CD14-positive monocyte (primary cell): ENCODE measurements around the gene IDI1. TPM values are rescaled to one million over a fixed set of nuclear protein-coding genes. Genes with fewer than 3 reads are reported as not detected.

ENCODE experiments used
- DNase-seq, 3 donors: peaks; one replicate each; pipeline ENCODE4 v3.0.0-alpha.2; 2011 to 2022
- H2AFZ ChIP-seq: 2 replicates; pipeline ENCODE4 v1.6.0; 2012; ENCODE audit warnings: mild to moderate bottlenecking, low read depth, low read length, inconsistent platforms; ENCODE audit not compliant: insufficient read depth, poor library complexity, severe bottlenecking
- H3K27ac ChIP-seq, 2 donors: 1 replicate in 1 of 2; 2 replicates in 1 of 2; pipeline ENCODE4 v1.5.1; 2012 to 2013; ENCODE audit warnings: low read length in 2 of 2, control low read depth in 1 of 2, inconsistent platforms in 1 of 2, low read depth in 1 of 2, mild to moderate bottlenecking in 1 of 2
- H3K27me3 ChIP-seq, 2 donors: one replicate each; pipeline versions ENCODE4 v1.6.0 to v1.6.1; 2011 to 2013; ENCODE audit warnings: low read length in 2 of 2; ENCODE audit not compliant: control insufficient read depth in 2 of 2, insufficient read depth in 2 of 2
- H3K36me3 ChIP-seq, 2 donors: replicated peaks in 1 of 2; 1 replicate in 1 of 2; 2 replicates in 1 of 2; pipeline versions ENCODE4 v1.5.1 to v1.6.1; 2012 to 2013; ENCODE audit warnings: low read length in 2 of 2, control low read depth in 1 of 2, inconsistent platforms in 1 of 2, mild to moderate bottlenecking in 1 of 2; ENCODE audit not compliant: insufficient read depth in 2 of 2, control insufficient read depth in 1 of 2
- H3K4me1 ChIP-seq, 2 donors: 1 replicate in 1 of 2; 2 replicates in 1 of 2; pipeline versions ENCODE4 v1.5.1 to v1.6.1; 2012 to 2013; ENCODE audit warnings: low read length in 2 of 2, control low read depth in 1 of 2, inconsistent platforms in 1 of 2, mild to moderate bottlenecking in 1 of 2, moderate library complexity in 1 of 2; ENCODE audit not compliant: insufficient read depth in 2 of 2, control insufficient read depth in 1 of 2
- H3K4me2 ChIP-seq: replicated peaks from 2 replicates; pipeline ENCODE3; 2012; ENCODE audit warnings: low read length, moderate library complexity, mild to moderate bottlenecking; ENCODE audit not compliant: poor library complexity, severe bottlenecking; ENCODE audit errors: extremely low read depth
- H3K4me3 ChIP-seq, 3 experiments: fragments of 200-600 bp in 1 of 3; sonication (generic) in 1 of 3; replicated peaks in 1 of 3; 1 replicate in 2 of 3; 2 replicates in 1 of 3; pipeline ENCODE4 v1.5.1; 2011 to 2013; ENCODE audit warnings: low read length in 3 of 3, mild to moderate bottlenecking in 3 of 3, control low read depth in 2 of 3, low read depth in 2 of 3, inconsistent platforms in 1 of 3, moderate library complexity in 1 of 3
- H3K79me2 ChIP-seq: 2 replicates; pipeline ENCODE4 v1.6.0; 2012; ENCODE audit warnings: mild to moderate bottlenecking, control low read depth, inconsistent platforms, low read length, moderate library complexity; ENCODE audit not compliant: insufficient read depth
- H3K9ac ChIP-seq: 2 replicates; pipeline ENCODE4 v1.6.0; 2017; ENCODE audit warnings: low read length, mild to moderate bottlenecking; ENCODE audit not compliant: insufficient read depth, poor library complexity, severe bottlenecking
- H3K9me3 ChIP-seq, 2 donors: replicated peaks in 1 of 2; 1 replicate in 1 of 2; 2 replicates in 1 of 2; pipeline versions ENCODE4 v1.5.1 to v1.6.1; 2012 to 2013; ENCODE audit warnings: low read length in 2 of 2, control low read depth in 1 of 2; ENCODE audit not compliant: control insufficient read depth in 1 of 2, insufficient read depth in 1 of 2
- H4K20me1 ChIP-seq: 2 replicates; pipeline ENCODE4 v1.6.0; 2012; ENCODE audit warnings: mild to moderate bottlenecking, low read length, control low read depth, moderate library complexity; ENCODE audit not compliant: insufficient read depth
- H3K27ac Mint-ChIP-seq, 7 donors: one replicate each; pipeline ENCODE4 v1.8.0; 2020; ENCODE audit warnings: mild to moderate bottlenecking in 7 of 7, mixed read lengths in 7 of 7, moderate library complexity in 6 of 7, inconsistent platforms in 2 of 7
- H3K27me3 Mint-ChIP-seq, 3 donors: one replicate each; pipeline ENCODE4 v1.8.0; 2021 to 2022; ENCODE audit warnings: low read depth in 3 of 3, mild to moderate bottlenecking in 3 of 3, mixed read lengths in 3 of 3, moderate library complexity in 3 of 3, inconsistent platforms in 1 of 3
- H3K36me3 Mint-ChIP-seq, 2 donors: one replicate each; pipeline ENCODE4 v1.8.0; 2020; ENCODE audit warnings: mixed read lengths in 2 of 2, inconsistent platforms in 1 of 2, mild to moderate bottlenecking in 1 of 2
- H3K4me1 Mint-ChIP-seq: one replicate; pipeline ENCODE4 v1.8.0; 2020; ENCODE audit warnings: mild to moderate bottlenecking, mixed read lengths
- H3K4me3 Mint-ChIP-seq, 2 donors: one replicate each; pipeline ENCODE4 v1.8.0; 2020; ENCODE audit warnings: mild to moderate bottlenecking in 2 of 2, mixed read lengths in 2 of 2, moderate library complexity in 1 of 2
- H3K9me3 Mint-ChIP-seq, 7 donors: one replicate each; pipeline ENCODE4 v1.8.0; 2020 to 2022; ENCODE audit warnings: mixed read lengths in 7 of 7, mild to moderate bottlenecking in 6 of 7, moderate library complexity in 6 of 7, inconsistent platforms in 2 of 7
- WGBS: methylation state at CpG from one replicate; pipeline ENCODE4 v1.1.5; 2013; ENCODE audit warnings: missing lambda C conversion rate; ENCODE audit not compliant: insufficient coverage; 5-methylcytosine and 5-hydroxymethylcytosine counted together
- intact Hi-C, 2 donors: fragments of 100-400 bp; cut with micrococcal nuclease; formaldehyde crosslinking; loops; one replicate each; pipeline versions ENCODE4 v1.15.0 to v1.15.1; 2023
- polyA plus RNA-seq, 3 donors: library from polyadenylated mRNA; depleted of rRNA in 1 of 3; unstranded in 2 of 3; stranded (reverse) in 1 of 3; fragments of 300-500 nt in 2 of 3; fragments of >200 nt in 1 of 3; fragmentation: Illumina TruSeq in 2 of 3; gene quantifications; 1 replicate in 2 of 3; 2 replicates in 1 of 3; pipeline ENCODE4 v1.2.3, GENCODE V29; 2012 to 2021
- TF ChIP-seq, protein P1 (sequence below): fragments of 200-600 bp; IDR thresholded peaks from one replicate; pipeline ENCODE4 v1.8.0; 2022; ENCODE audit warnings: antibody characterized with exemption, mild to moderate bottlenecking

Gene IDI1
- polyA plus RNA-seq, 3 donors: 35.0 to 139 (median 46.9) TPM

DNA sequence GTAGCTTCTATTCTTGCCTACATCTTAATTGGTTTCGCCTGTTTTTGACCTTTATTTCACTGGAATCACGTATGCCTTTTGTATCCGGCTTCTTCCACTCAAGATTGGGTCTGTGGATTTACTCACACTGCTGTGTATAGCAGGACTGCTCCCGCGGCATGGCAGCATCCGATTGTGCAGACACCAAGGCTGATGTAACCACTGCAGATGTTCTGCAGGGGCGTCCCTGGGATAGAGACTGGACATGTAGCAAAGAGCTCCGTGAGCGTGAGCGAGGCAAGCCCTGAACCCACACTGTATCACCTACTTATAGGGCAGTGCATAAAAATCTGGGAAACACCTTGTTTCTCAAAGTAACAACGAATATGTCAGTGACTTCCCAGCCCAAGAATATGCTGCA lies 11.8 kb downstream of the IDI1 start:
- H3K79me2 ChIP-seq: peaks cover 8% of the 10 kb centered on the region
- TF ChIP-seq, protein P1, sequence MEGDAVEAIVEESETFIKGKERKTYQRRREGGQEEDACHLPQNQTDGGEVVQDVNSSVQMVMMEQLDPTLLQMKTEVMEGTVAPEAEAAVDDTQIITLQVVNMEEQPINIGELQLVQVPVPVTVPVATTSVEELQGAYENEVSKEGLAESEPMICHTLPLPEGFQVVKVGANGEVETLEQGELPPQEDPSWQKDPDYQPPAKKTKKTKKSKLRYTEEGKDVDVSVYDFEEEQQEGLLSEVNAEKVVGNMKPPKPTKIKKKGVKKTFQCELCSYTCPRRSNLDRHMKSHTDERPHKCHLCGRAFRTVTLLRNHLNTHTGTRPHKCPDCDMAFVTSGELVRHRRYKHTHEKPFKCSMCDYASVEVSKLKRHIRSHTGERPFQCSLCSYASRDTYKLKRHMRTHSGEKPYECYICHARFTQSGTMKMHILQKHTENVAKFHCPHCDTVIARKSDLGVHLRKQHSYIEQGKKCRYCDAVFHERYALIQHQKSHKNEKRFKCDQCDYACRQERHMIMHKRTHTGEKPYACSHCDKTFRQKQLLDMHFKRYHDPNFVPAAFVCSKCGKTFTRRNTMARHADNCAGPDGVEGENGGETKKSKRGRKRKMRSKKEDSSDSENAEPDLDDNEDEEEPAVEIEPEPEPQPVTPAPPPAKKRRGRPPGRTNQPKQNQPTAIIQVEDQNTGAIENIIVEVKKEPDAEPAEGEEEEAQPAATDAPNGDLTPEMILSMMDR: no peak
- no peaks in the 10 kb centered on the region for H3K27me3 ChIP-seq
- H3K4me3 Mint-ChIP-seq: no peak overlapping the region
- no peak overlapping the region for H2AFZ ChIP-seq
- peak overlapping the region in 1 of 7 donors; percentile 51 for H3K27ac Mint-ChIP-seq
- no peaks in the 10 kb centered on the region for H3K9me3 Mint-ChIP-seq
- no peak overlapping the region for H3K4me2 ChIP-seq
- 92% methylated on average over 11 of the region's 11 CpGs for WGBS
- DNase-seq: no peak
- peaks cover 0 to under 1% of the 10 kb centered on the region in 2 donors for H3K4me1 ChIP-seq
- no peak overlapping the region for H3K27ac ChIP-seq
- H3K36me3 ChIP-seq: peaks cover 30 to 57% of the 10 kb centered on the region in 2 donors
- peaks cover 42 to 48% of the 10 kb centered on the region in 2 donors for H3K36me3 Mint-ChIP-seq
- H4K20me1 ChIP-seq: peaks cover 3% of the 10 kb centered on the region
- H3K9ac ChIP-seq: no peak overlapping the region
- no peaks in the 10 kb centered on the region for H3K9me3 ChIP-seq
- intact Hi-C loops: no loop called here
- H3K4me1 Mint-ChIP-seq: no peaks in the 10 kb centered on the region
- peaks cover 0 to 2% (median 0%) of the 10 kb centered on the region in 3 donors for H3K27me3 Mint-ChIP-seq
- no peak overlapping the region for H3K4me3 ChIP-seq

DNA sequence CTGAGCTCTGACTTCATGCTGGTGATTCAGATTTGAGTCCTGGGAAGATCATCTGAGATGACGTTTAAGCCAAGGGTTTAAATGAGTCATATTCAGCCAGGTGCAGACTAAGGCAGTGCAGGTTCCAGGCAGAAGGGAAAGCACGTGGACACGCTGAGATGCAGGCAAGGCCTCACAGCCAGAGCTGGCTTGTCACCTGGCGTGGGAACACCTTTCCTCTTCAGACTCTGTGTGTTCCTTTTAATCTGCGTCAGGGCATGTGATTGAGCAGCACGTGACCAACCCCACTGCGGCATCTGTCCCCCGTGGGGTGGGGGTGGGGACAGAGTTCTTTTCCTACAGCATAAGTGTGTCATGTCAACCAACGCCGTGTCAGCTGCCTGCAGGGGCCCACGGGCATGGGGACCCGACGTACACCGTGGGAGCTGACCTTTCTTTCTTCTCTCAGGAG lies 12.6 kb downstream of the IDI1 start:
- no peaks in the 10 kb centered on the region for H3K9me3 Mint-ChIP-seq
- H2AFZ ChIP-seq: no peak overlapping the region
- no peak overlapping the region for H3K4me2 ChIP-seq
- no peaks in the 10 kb centered on the region for H3K4me1 ChIP-seq
- WGBS: 90% methylated on average over 12 of the region's 14 CpGs
- H3K4me3 Mint-ChIP-seq: no peak overlapping the region
- H3K27me3 Mint-ChIP-seq: peaks cover 0 to 2% (median 0%) of the 10 kb centered on the region in 3 donors
- no peaks in the 10 kb centered on the region for H3K27me3 ChIP-seq
- H3K36me3 Mint-ChIP-seq: peaks cover 34 to 40% of the 10 kb centered on the region in 2 donors
- H3K4me1 Mint-ChIP-seq: no peaks in the 10 kb centered on the region
- intact Hi-C loops: no loop called here
- no peaks in the 10 kb centered on the region for H3K9me3 ChIP-seq
- H3K27ac ChIP-seq: no peak overlapping the region
- H3K36me3 ChIP-seq: peaks cover 25 to 50% of the 10 kb centered on the region in 2 donors
- H3K9ac ChIP-seq: no peak overlapping the region
- H3K4me3 ChIP-seq: no peak overlapping the region
- peak overlapping the region in 1 of 7 donors; percentile 32 for H3K27ac Mint-ChIP-seq
- TF ChIP-seq, protein P1: no peak
- H3K79me2 ChIP-seq: peaks cover under 1% of the 10 kb centered on the region
- DNase-seq: no peak
- peaks cover 3% of the 10 kb centered on the region for H4K20me1 ChIP-seq
